HepG2 (cell line): Measurements from ENCODE around the gene CA12. TPM values are rescaled to one million over a fixed set of nuclear protein-coding genes. Genes with fewer than 3 reads are reported as not detected.

Source experiments
- CBX1 ChIP-seq: IDR thresholded peaks from one replicate; pipeline ENCODE4 v1.6.1; 2016; ENCODE audit warnings: antibody characterized with exemption, low read depth
- CCAR2 ChIP-seq: fragments of 200-400 bp; formaldehyde crosslinking; optimal IDR thresholded peaks from 2 replicates; pipeline ENCODE3; 2018; ENCODE audit warnings: low read depth, mild to moderate bottlenecking, low read length, moderate library complexity
- DRAP1 ChIP-seq: IDR thresholded peaks from 2 replicates; pipeline ENCODE4 v1.6.1; 2016; ENCODE audit warnings: missing genetic modification reagents, missing compliant biosample characterization
- FOXK1 ChIP-seq: sonication (generic); formaldehyde crosslinking; IDR thresholded peaks from 2 replicates; pipeline ENCODE4 v1.4.0; 2020; ENCODE audit warnings: low read depth, missing genetic modification reagents, borderline replicate concordance
- MXI1 ChIP-seq: IDR thresholded peaks from 3 replicates; pipeline ENCODE4 v1.6.1; 2012; ENCODE audit warnings: low read depth, low read length, inconsistent platforms, borderline replicate concordance
- MZF1 ChIP-seq: sonication (generic); formaldehyde crosslinking; IDR thresholded peaks from 2 replicates; pipeline ENCODE4 v1.8.1; 2023; ENCODE audit warnings: mild to moderate bottlenecking, missing genetic modification reagents, borderline replicate concordance
- PHF8 ChIP-seq: sonication (generic); formaldehyde crosslinking; IDR thresholded peaks from 2 replicates; pipeline ENCODE4 v1.5.0; 2020; ENCODE audit warnings: missing genetic modification reagents
- SKI ChIP-seq: fragments of 450-650 bp; IDR thresholded peaks from one replicate; pipeline ENCODE4 v1.6.1; 2018; ENCODE audit warnings: mild to moderate bottlenecking; ENCODE audit not compliant: partially characterized antibody
- TAF1 ChIP-seq: sonication (generic); formaldehyde crosslinking; IDR thresholded peaks from 2 replicates; pipeline ENCODE4 v1.4.0; 2020; ENCODE audit warnings: missing genetic modification reagents
- ZIK1 ChIP-seq: sonication (generic); formaldehyde crosslinking; IDR thresholded peaks from 2 replicates; pipeline ENCODE4 v1.5.0; 2020; ENCODE audit warnings: mild to moderate bottlenecking, low read depth, missing genetic modification reagents, borderline replicate concordance
- ZNF207 ChIP-seq: fragments of 450-650 bp; IDR thresholded peaks from 2 replicates; pipeline ENCODE4 v1.6.1; 2016; ENCODE audit warnings: antibody characterized with exemption, borderline replicate concordance
- ZNF629 ChIP-seq: sonication (generic); formaldehyde crosslinking; conservative IDR thresholded peaks from 2 replicates; pipeline ENCODE4 v1.5.0; 2020; ENCODE audit warnings: missing genetic modification reagents
- ZNF782 ChIP-seq: sonication (generic); formaldehyde crosslinking; IDR thresholded peaks from 2 replicates; pipeline ENCODE4 v1.4.0; 2020; ENCODE audit warnings: missing genetic modification reagents, mild to moderate bottlenecking, borderline replicate concordance
- ZNF839 ChIP-seq: sonication (generic); formaldehyde crosslinking; IDR thresholded peaks from 2 replicates; pipeline ENCODE4 v1.4.0; 2020; ENCODE audit warnings: missing genetic modification reagents, mild to moderate bottlenecking, borderline replicate concordance
- ZSCAN9 ChIP-seq: IDR thresholded peaks from 2 replicates; pipeline ENCODE4 v1.6.1; 2016; ENCODE audit warnings: borderline replicate concordance
- polyA plus RNA-seq, 8 experiments: library from polyadenylated mRNA; depleted of rRNA in 3 of 8; stranded (reverse) in 7 of 8; unstranded in 1 of 8; fragments of >200 nt; fragmentation: Illumina TruSeq in 4 of 8; extraction: Trizol in 4 of 8; gene quantifications; 2 replicates each; pipeline versions ENCODE4 v1.2.1 to v1.2.3, GENCODE V29; 2011 to 2016; ENCODE audit warnings: low read depth in 4 of 8, missing spikeins in 1 of 8, mixed read lengths in 1 of 8; ENCODE audit not compliant: insufficient read depth in 1 of 8
- total RNA-seq, 5 experiments: library from RNA; depleted of rRNA; stranded (reverse); fragments of >200 nt; fragmentation: Illumina TruSeq; extraction: Trizol; gene quantifications; 2 replicates each; pipeline ENCODE4 v1.2.3, GENCODE V29; 2016; ENCODE audit warnings: low read depth in 1 of 5
- TF ChIP-seq, protein P1 (sequence below): sonication (generic); formaldehyde crosslinking; IDR thresholded peaks from 2 replicates; pipeline ENCODE4 v1.4.0; 2020; ENCODE audit warnings: mild to moderate bottlenecking, missing genetic modification reagents
- TF ChIP-seq, protein P2 (sequence below): IDR thresholded peaks from 2 replicates; pipeline ENCODE4 v1.6.1; 2016; ENCODE audit warnings: low read depth, control low read depth
- TF ChIP-seq, protein P3 (sequence below): sonication (generic); formaldehyde crosslinking; IDR thresholded peaks from 2 replicates; pipeline ENCODE4 v1.8.0; 2023; ENCODE audit warnings: mild to moderate bottlenecking, missing genetic modification reagents

The CA12 gene
- total and polyA plus RNA-seq, 2 of the 13 experiments (the other 11 are each of a cell fraction or from before 2014, with no cell fraction given) = 0.07 to 0.20 TPM

GRCh38 chr15:63401714-63402497, 20.3 kb upstream of the CA12 start (continued):
- TF ChIP-seq, protein P1, sequence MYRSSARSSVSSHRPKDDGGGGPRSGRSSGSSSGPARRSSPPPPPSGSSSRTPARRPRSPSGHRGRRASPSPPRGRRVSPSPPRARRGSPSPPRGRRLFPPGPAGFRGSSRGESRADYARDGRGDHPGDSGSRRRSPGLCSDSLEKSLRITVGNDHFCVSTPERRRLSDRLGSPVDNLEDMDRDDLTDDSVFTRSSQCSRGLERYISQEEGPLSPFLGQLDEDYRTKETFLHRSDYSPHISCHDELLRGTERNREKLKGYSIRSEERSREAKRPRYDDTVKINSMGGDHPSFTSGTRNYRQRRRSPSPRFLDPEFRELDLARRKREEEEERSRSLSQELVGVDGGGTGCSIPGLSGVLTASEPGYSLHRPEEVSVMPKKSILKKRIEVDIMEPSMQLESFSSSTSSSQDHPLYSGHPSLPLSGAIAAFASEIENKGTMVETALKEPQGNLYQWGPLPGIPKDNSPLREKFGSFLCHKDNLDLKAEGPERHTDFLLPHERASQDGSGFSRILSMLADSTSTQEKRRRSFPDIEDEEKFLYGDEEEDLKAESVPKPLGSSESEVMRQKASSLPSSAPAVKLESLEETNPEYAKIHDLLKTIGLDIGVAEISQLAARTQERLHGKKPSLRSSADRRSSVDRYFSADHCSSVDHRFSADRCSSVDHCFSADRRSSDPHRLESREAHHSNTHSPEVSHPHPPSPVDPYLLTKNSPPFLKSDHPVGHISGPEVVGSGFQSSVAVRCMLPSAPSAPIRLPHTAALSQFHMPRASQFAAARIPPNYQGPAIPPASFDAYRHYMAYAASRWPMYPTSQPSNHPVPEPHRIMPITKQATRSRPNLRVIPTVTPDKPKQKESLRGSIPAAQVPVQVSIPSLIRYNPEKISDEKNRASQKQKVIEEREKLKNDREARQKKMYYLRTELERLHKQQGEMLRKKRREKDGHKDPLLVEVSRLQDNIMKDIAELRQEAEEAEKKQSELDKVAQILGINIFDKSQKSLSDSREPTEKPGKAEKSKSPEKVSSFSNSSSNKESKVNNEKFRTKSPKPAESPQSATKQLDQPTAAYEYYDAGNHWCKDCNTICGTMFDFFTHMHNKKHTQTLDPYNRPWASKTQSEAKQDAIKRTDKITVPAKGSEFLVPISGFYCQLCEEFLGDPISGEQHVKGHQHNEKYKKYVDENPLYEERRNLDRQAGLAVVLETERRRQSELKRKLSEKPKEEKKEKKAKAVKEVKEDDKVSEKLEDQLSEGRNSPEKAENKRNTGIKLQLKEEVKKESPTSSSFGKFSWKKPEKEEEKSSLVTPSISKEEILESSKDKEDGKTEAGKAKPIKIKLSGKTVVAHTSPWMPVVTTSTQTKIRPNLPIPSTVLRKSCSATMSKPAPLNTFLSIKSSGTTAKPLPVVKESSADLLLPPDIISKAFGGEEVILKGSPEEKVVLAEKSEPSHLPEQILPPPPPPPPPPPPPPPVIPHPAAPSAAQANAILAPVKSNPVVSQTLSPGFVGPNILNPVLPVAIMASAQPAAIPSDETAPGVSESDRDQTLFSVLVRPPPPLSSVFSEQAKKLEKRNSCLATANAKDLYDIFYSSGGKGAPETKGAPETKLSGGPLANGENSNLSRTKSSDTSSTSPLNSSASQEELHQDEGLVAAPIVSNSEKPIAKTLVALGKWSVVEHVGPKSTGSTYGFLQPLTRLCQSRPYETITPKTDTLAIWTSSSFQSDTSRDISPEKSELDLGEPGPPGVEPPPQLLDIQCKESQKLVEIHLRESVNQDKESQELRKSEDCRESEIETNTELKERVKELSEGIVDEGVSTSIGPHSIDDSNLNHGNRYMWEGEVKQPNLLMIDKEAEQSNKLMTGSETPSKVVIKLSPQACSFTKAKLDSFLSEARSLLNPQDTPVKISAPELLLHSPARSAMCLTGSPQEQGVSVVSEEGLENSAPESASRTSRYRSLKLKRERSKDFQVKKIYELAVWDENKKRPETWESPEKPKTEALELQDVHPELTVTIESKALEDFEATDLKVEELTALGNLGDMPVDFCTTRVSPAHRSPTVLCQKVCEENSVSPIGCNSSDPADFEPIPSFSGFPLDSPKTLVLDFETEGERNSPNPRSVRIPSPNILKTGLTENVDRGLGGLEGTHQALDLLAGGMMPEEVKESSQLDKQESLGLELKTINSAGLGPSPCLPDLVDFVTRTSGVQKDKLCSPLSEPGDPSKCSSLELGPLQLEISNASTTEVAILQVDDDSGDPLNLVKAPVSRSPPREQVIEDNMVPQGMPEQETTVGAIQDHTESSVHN (CRISPR knock-in tag) = no peak
- TF ChIP-seq CBX1 = no peak
- TF ChIP-seq FOXK1 (CRISPR knock-in tag) = peak; percentile 41; the same call in 1 of the 2 replicates
- TF ChIP-seq MZF1 (CRISPR knock-in tag) = no peak
- TF ChIP-seq, protein P2, sequence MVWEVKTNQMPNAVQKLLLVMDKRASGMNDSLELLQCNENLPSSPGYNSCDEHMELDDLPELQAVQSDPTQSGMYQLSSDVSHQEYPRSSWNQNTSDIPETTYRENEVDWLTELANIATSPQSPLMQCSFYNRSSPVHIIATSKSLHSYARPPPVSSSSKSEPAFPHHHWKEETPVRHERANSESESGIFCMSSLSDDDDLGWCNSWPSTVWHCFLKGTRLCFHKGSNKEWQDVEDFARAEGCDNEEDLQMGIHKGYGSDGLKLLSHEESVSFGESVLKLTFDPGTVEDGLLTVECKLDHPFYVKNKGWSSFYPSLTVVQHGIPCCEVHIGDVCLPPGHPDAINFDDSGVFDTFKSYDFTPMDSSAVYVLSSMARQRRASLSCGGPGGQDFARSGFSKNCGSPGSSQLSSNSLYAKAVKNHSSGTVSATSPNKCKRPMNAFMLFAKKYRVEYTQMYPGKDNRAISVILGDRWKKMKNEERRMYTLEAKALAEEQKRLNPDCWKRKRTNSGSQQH (CRISPR knock-in tag) = no peak
- TF ChIP-seq, protein P3, sequence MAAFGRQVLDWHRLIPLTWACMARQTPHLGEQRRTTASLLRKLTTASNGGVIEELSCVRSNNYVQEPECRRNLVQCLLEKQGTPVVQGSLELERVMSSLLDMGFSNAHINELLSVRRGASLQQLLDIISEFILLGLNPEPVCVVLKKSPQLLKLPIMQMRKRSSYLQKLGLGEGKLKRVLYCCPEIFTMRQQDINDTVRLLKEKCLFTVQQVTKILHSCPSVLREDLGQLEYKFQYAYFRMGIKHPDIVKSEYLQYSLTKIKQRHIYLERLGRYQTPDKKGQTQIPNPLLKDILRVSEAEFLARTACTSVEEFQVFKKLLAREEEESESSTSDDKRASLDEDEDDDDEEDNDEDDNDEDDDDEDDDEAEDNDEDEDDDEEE = no peak
- TF ChIP-seq CCAR2 = no peak
- TF ChIP-seq ZNF207 = no peak
- TF ChIP-seq ZIK1 (CRISPR knock-in tag) = no peak
- TF ChIP-seq ZSCAN9 (CRISPR knock-in tag) = no peak
- no peak for TF ChIP-seq MXI1
- no peak for TF ChIP-seq ZNF629 (CRISPR knock-in tag)
- no peak for TF ChIP-seq SKI
- no peak for TF ChIP-seq ZNF782 (CRISPR knock-in tag)
- no peak for TF ChIP-seq PHF8 (CRISPR knock-in tag)
- no peak for TF ChIP-seq TAF1 (CRISPR knock-in tag)
- TF ChIP-seq DRAP1 (CRISPR knock-in tag) = no peak
- TF ChIP-seq ZNF839 (CRISPR knock-in tag) = no peak
